Activated gamma-delta T cell treated with anti-CD3 and anti-CD28 coated beads, Interleukin-2, amount 50 U/mL, for 16 hours (primary cell): ENCODE measurements around the gene IAH1.

Source experiments
- DNase-seq: peaks from one replicate; pipeline ENCODE4 v3.0.0-alpha.2; 2020; ENCODE audit warnings: low read depth

The IAH1 gene, protein sequence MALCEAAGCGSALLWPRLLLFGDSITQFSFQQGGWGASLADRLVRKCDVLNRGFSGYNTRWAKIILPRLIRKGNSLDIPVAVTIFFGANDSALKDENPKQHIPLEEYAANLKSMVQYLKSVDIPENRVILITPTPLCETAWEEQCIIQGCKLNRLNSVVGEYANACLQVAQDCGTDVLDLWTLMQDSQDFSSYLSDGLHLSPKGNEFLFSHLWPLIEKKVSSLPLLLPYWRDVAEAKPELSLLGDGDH

DNA sequence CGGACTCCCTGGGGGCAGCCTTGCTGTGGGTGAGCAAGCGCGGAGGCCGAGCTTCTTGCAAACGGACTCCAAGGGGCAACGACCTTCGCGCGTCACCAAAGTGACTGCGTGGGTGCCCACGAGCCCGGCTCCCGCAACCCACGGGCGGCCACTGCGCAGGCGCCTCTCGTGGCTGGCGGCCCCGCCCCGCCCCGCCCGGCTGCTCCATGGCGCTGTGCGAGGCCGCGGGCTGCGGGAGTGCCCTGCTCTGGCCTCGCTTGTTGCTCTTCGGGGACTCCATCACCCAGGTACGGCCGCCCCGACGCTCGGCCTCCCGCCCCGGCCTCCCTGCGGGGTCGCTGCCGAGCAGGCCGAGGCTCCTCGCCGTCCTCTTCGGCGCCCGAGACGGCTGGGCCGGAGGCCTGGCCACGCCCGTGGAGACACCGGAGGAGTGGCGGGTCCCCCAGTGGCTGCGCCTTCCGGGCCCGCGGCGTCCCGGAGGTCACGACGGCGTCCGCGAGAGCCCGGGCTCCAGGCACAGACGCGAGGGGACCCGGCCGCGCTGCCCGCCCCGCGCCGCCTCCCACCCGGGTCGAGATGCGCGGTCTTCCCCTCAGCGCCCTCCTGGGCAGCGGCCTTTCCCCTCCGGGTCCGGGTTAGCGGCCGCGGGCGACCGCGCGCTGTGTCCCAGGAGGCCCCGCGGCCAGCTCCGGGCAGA lies at the start of gene IAH1:
Gene IAH1 (plus strand): TSS at position 191 of the 697 bp plus-strand sequence. CDS start 16 bp downstream, at position 207.
- DNase-seq: peak; percentile 59

GRCh38 chr2:9428965-9429577 lies 45.3 kb upstream of the IAH1 start:
- DNase-seq: no peak

GRCh38 chr2:9430316-9431293 lies 43.7 kb upstream of the IAH1 start:
- DNase-seq: no peak

DNA sequence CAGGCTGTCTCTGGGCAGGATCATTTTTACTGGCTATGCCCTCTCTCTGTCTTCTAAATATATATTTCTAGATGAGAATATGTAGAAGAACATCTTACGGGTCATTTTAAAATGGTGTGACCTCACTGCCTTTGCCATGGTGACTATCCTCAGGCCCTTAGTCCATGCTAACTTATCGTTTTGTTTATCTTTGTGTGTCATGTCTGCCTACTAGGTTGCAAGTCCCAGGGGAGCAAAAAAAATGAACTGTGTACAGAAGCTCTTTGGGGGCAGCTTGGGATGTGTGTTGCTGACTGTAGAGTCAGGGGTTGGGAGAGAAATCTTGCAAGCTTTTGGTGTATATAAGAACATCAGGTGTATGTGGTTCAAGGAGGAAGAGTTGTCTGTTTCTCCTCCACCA lies 39.9 kb upstream of the IAH1 start:
- no peak for DNase-seq

GRCh38 chr2:9439536-9439935 lies 34.8 kb upstream of the IAH1 start:
- DNase-seq: no peak

DNA sequence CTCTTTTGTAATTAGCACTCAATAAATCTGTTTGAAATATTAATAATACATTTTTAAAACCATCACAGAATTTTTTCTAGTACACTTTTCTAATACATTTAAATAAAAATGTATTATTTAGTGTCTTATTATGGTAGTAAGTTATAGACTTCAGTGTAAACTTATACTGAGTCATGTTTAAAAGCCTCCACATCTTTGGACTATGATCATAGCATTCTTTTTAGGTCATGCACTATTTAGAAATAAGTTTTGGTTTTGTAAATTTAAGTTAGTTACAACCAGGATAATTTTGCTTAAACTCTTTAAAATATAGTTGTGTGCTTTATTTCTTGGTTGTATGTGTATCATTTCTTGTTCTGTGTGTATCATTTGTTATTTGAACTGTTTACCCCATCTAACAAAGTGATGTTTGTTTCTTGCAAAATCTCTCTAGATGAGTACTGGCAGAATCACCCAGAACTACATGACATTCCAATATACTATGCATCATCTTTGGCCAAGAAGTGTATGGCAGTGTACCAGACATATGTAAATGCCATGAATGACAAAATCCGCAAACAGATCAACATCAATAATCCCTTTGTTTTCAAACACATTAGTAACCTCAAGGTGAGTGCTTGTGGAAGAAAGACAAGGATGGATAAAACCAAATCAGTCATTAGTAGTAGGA lies 34.2 kb upstream of the IAH1 start:
- no peak for DNase-seq

- DNase-seq: no peak
These were observed 32.8 kb upstream of the IAH1 start for GRCh38 chr2:9441556-9441955.

- DNase-seq: no peak
These were observed 30.8 kb upstream of the IAH1 start for GRCh38 chr2:9443526-9443925.

DNA sequence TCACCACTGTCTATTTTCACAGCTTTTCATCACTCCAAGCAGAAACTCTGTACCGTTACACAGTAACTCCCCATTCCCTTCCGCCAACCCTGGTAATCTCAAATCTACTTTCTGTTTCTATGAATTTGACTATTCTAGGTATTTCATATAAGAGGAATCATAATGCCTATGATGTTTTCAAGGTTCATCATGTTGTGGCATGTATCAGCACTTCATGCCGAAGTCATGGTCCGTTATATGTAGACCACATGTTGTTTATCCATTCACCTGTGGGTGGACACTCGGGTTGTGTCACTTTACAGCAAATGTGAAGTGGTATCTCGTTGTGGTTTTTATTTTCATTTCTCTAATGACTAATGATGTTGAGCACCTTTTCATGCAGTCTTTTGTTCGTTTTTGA lies 29.3 kb upstream of the IAH1 start:
- DNase-seq: no peak

DNA sequence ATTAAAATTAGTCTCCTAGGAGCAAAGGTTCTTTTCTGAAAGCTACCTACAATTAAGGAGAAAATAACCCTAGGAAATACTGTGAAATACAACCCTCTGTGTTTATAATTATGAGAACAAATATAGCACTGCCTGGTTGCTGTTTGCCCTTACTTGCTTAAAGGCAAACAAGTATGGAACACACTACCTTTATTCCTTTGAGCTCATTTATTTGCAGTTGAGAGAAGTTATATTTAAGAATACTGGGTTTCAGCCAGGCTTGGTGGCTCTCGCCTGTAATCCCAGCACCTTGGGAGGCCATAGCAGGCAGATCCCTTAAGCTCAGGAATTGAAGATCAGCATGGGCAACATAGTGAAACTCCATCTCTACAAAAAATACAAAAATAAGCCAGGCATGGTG lies 23.1 kb upstream of the IAH1 start:
- DNase-seq: no peak

DNA sequence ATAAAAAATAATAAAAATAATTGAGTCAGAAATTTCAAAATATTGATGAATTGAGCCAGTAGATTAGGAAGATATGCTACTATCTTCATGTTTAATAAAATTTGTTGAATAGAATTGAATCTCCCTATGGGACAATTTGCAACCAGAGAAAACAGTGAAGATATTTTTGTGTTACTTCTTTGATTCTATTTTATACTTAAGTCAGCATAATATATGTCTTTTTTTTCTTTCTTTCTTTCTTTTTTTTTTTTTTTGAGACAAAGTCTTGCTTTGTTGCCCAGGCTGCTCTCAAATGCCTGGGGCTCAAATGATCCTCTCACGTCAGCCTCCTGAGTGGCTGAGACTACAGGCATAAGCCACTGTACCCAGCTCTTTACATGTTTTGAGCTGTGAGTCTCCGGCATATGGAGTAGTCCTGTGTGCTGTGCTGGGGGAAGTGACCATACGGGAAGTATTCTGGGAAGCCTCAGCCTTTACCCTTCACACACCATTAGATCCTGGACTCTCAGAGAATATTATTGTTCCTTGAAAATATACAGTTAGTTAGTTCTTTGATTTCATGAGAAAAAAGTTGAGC lies 13.8 kb upstream of the IAH1 start:
- DNase-seq: no peak

DNA sequence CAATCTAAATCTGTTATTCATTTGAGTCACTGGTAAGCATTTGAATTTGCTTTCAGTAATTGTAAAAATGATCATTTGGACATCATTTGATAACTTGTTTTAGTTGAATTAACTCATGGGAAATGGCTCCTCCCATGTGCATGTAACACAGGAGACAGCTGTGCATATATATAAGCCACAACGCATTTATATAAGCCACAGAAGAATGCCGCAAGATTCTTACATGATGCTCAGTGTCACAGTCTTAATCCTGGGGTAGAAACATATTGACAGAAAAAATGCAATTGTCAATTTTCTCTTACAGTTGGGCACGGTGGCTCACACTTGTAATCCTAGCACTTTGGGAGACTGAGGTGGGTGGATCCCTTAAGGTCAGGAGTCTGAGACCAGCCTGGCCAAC lies 13.3 kb upstream of the IAH1 start:
- DNase-seq: no peak

GRCh38 chr2:9462313-9462712 lies 12.0 kb upstream of the IAH1 start:
- DNase-seq: no peak

DNA sequence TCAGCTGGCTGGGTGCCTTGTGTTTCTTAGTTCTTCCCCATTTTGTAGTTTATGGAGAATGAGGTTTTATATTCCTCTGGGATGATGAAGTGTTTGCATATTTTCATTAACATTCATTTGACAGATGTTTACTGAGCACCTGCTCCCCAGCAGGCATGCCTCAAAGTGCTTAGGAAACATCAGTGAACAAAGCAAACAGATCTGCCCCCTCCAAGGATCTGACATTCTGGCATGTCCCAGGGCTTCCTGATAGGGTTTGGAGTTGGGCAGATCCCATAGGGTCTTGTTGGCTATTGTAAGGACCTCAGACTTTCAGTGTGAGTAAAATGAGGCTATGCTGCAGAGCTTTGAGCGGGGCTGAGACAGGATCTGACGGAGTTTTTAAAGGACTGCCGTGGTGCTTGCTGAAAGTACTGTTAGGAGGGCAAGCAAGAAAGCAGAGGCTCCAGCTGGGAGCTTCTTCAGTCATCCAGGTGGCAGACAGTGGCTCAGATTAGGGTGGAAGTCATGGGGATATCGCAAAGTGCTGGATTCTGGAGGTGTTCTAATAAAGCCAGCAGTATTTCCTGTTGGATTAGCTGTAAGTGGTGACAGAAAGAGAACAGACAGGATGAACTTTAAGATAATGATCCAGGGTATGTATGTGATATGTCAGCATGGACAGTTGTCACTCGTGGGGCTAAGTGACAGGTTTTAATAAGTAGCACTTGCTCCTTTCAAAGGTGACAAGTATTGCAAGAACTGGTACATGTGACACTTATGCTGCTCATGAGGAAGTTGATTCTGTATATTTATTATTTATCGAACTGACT lies 11.3 kb upstream of the IAH1 start:
- DNase-seq: no peak

- DNase-seq: no peak
These were observed 10.7 kb upstream of the IAH1 start for GRCh38 chr2:9463698-9464034.

- DNase-seq: no peak
These were observed 9.2 kb upstream of the IAH1 start for GRCh38 chr2:9465170-9465569.

DNA sequence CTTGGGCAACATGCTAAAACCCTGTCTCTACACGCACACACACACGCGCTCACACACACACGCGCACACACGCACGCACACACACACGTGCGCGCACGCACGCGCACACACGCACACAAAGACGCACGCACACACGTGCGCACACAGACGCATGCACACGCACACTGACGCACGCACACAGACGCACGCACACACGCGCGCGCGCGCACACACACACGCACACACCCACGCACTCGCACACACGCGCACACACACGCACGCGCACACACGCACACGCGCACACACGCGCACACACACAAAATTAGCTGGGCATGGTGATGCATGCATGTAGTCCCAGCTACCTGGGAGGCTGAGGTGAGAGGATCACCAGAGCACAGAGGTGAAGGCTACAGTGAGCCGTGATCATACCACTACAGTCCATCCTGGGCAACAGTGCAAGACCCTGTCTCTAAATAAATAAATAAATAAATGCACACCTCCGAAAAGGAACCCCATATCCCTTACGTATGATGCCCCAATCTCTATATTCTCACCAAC lies 8.1 kb upstream of the IAH1 start:
- DNase-seq: no peak

DNA sequence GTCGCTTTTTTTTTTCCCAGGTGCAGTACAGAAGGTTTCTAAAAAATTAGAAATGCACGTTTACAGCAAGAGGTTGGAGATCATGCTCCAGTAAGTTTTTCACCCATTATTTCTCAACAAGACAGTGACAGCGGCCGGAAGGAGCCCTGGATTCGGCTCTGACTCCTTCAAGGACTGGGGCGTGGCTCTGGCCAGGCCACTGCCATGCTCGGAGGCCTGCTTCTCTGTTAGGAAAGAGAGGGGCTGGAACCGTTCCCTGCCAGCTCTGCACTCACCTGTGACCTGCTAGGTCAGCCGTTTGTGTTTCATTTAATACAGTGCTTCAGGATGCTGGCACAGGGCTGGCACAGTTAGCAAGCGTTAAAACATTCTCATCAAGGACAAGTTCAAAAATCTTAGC lies 6.7 kb upstream of the IAH1 start:
- DNase-seq: no peak

DNA sequence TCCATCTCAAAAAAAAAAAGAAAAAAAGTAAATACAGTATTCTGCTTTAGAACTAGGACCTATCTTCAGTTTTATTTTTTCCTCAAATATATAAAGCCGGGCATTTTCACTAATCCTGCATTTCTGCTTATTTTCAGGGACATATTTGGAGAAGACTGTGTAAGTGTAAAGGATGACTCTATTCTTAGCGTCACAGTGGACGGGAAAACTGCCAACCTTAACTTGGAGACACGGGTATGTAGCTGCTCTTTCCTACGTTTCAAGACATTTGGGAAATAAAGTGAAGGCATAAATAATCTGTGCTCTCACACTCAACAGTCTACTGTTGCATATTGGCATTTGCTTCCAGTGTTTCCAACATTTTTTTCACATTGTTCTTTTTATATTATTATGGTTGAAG lies 3.1 kb upstream of the IAH1 start:
- no peak for DNase-seq

DNA sequence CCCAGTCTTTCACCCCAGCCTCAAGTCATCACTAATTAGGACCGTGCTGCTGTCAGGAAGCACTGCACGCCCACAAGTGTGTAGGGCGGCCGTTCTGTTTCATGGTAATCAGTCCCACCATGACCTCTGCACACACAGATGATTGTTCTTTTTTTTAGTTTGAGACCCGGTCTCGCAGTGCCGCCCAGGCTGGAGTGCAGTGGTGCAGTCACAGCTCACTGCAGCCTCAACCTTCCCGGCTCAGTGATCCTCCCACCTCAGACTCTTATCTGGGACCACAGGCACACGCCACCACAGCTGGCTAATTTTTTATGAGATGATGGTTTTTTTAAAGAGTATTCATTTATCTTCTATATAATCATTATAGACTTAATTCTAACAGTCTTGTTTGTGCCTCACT lies 1.8 kb upstream of the IAH1 start:
- DNase-seq: no peak
